Hepatocyte (in vitro differentiated cells): ENCODE measurements around the gene COBL. TPM values are rescaled to one million over a fixed set of nuclear protein-coding genes. Genes with fewer than 3 reads are reported as not detected.

Source experiments
- DNase-seq: peaks from one replicate; pipeline ENCODE4 v3.0.0-alpha.2; 2016; ENCODE audit warnings: low spot score
- H2AFZ ChIP-seq: fragments of 200-600 bp; sonication (generic); 2 replicates; pipeline ENCODE4 v1.6.0; 2016; ENCODE audit warnings: antibody characterized with exemption, mild to moderate bottlenecking
- H3K27ac ChIP-seq: fragments of 200-600 bp; sonication (generic); 2 replicates; pipeline ENCODE4 v1.5.1; 2016; ENCODE audit warnings: mild to moderate bottlenecking
- H3K27me3 ChIP-seq: fragments of 200-600 bp; sonication (generic); 2 replicates; pipeline ENCODE4 v1.6.1; 2016
- H3K36me3 ChIP-seq: fragments of 200-600 bp; sonication (generic); replicated peaks from 2 replicates; pipeline ENCODE4 v1.5.1; 2016; ENCODE audit warnings: low read depth; ENCODE audit not compliant: insufficient read depth
- H3K4me1 ChIP-seq: fragments of 200-600 bp; sonication (generic); 2 replicates; pipeline ENCODE4 v1.5.1; 2016; ENCODE audit warnings: mild to moderate bottlenecking, moderate library complexity; ENCODE audit not compliant: insufficient read depth
- H3K4me2 ChIP-seq: fragments of 200-600 bp; sonication (generic); 2 replicates; pipeline ENCODE4 v1.6.0; 2016
- H3K4me3 ChIP-seq: fragments of 200-600 bp; sonication (generic); 2 replicates; pipeline ENCODE4 v1.5.1; 2016; ENCODE audit warnings: mild to moderate bottlenecking
- H3K79me2 ChIP-seq: fragments of 200-600 bp; sonication (generic); 2 replicates; pipeline ENCODE4 v1.6.0; 2017; ENCODE audit warnings: mild to moderate bottlenecking
- H3K9me2 ChIP-seq: fragments of 200-600 bp; sonication (generic); replicated peaks from 2 replicates; pipeline ENCODE4 v1.6.0; 2017; ENCODE audit warnings: mild to moderate bottlenecking; ENCODE audit not compliant: insufficient read depth
- H3K9me3 ChIP-seq: fragments of 200-600 bp; sonication (generic); 2 replicates; pipeline ENCODE4 v1.5.1; 2016; ENCODE audit warnings: low read depth, mild to moderate bottlenecking
- H4K20me1 ChIP-seq: fragments of 200-600 bp; sonication (generic); 2 replicates; pipeline ENCODE4 v1.6.0; 2016; ENCODE audit warnings: mild to moderate bottlenecking; ENCODE audit not compliant: insufficient read depth, poor library complexity, severe bottlenecking
- CTCF ChIP-seq: fragments of 200-600 bp; sonication (generic); IDR thresholded peaks from 2 replicates; pipeline ENCODE4 v1.5.1; 2016; ENCODE audit warnings: antibody characterized with exemption, mild to moderate bottlenecking; ENCODE audit not compliant: poor library complexity
- EZH2 ChIP-seq: fragments of 200-600 bp; sonication (generic); IDR thresholded peaks from 2 replicates; pipeline ENCODE4 v1.6.1; 2016; ENCODE audit warnings: antibody characterized with exemption, mild to moderate bottlenecking, borderline replicate concordance
- EZH2phosphoT487 ChIP-seq: fragments of 200-600 bp; sonication (generic); IDR thresholded peaks from one replicate; pipeline ENCODE4 v1.6.1; 2018; ENCODE audit warnings: antibody characterized with exemption, mild to moderate bottlenecking, low read depth, moderate library complexity; ENCODE audit not compliant: unreplicated experiment, severe bottlenecking
- WGBS: methylation state at CpG from one replicate; pipeline ENCODE4 v1.1.6; 2016; ENCODE audit warnings: low lambda C conversion rate; ENCODE audit errors: missing lambda C conversion rate; 5-methylcytosine and 5-hydroxymethylcytosine counted together
- polyA plus RNA-seq: library from polyadenylated mRNA; unstranded; fragments of >200 nt; fragmentation: Nextera tagmentation; extraction: Ambion mirVana; gene quantifications from 2 replicates; pipeline ENCODE4 v1.2.1, GENCODE V29; 2016
- total RNA-seq: library from RNA; depleted of rRNA; stranded (reverse); fragments of >200 nt; gene quantifications from 2 replicates; pipeline ENCODE4 v1.2.3, GENCODE V29; 2014

Gene COBL
- total and polyA plus RNA-seq, 2 experiments from 2014 or later: 7.8 to 20.5 TPM

DNA sequence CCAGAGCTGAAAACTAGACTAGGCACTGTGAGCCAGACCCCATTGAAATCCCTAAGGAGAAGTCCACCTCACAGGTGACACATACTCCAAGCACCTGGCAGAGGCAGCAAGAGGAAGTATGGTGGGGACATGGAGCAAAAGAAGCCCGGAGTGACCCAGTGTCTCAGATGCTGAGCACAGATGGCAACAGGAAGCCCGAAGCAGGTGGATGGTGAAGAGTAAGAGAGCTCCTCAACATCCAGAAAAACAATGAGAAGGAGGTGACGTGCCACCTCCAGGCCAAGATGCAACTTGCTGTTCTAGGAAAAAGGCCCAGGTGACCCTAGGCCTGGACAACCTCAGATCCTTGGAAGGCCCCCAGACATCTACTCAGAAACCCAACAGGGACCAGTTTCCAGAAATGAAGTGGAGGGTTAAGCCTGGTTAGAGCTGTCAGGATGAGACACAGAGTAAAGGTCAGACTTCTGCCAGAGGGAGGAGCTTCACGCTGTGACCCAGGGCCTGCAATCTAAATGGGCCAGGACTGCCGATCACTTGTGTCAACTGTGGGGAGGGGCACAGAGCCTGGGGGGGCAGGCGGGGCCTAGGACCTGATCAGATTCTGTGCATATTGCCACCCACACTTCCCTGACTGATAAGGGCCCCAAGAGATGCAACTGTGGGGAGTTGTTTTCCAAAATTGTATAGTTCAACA is 2.4 kb upstream of the COBL start:
- no peak overlapping the region for H2AFZ ChIP-seq
- H3K4me2 ChIP-seq: peak overlapping the region; percentile 10
- H3K4me3 ChIP-seq: no peak overlapping the region
- DNase-seq: peak; percentile 55
- H3K79me2 ChIP-seq: peaks cover 12% of the 10 kb centered on the region
- peaks cover 17% of the 10 kb centered on the region for H3K4me1 ChIP-seq
- WGBS: 50% methylated on average over 6 of the region's 6 CpGs
- H3K27ac ChIP-seq: peak overlapping the region; percentile 61
- H4K20me1 ChIP-seq: no peaks in the 10 kb centered on the region
- no peaks in the 10 kb centered on the region for H3K36me3 ChIP-seq
- H3K9me2 ChIP-seq: no peaks in the 10 kb centered on the region
- TF ChIP-seq CTCF (no peak), EZH2 (no peak), EZH2phosphoT487 (no peak)
- no peaks in the 10 kb centered on the region for H3K9me3 ChIP-seq
- no peaks in the 10 kb centered on the region for H3K27me3 ChIP-seq

DNA sequence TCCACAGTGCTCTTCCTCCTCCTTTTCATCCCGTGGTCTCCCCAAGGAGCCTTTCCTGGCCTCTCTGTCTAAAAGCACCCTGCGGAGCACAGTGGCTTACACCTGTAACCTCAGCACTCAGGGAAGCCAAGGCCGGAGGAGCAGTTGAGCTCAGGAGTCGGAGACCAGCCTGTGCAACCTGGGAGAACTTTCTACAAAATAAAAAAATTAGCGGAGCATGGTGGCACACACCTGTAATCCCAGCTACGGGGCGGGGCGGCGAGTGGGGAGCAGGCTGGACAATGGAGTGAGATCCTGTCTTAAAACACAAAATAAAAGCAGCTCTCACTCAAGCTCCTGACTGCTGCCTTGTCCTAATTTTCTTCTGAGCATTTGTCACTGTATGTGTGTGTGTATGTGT is 1.4 kb upstream of the COBL start:
- TF ChIP-seq CTCF (no peak), EZH2phosphoT487 (no peak), EZH2 (no peak)
- H3K4me3 ChIP-seq: no peak overlapping the region
- 83% methylated on average over 9 of the region's 9 CpGs for whole genome bisulfite sequencing
- H3K27me3 ChIP-seq: no peaks in the 10 kb centered on the region
- no peaks in the 10 kb centered on the region for H3K9me3 ChIP-seq
- no peak overlapping the region for H2AFZ ChIP-seq
- peaks cover 17% of the 10 kb centered on the region for H3K4me1 ChIP-seq
- no peak for DNase-seq
- peak overlapping the region; percentile 95 for H3K27ac ChIP-seq
- peak overlapping the region; percentile 87 for H3K4me2 ChIP-seq
- no peaks in the 10 kb centered on the region for H3K36me3 ChIP-seq
- H4K20me1 ChIP-seq: no peaks in the 10 kb centered on the region
- H3K79me2 ChIP-seq: peaks cover 15% of the 10 kb centered on the region
- no peaks in the 10 kb centered on the region for H3K9me2 ChIP-seq

- 46% methylated on average over 8 of the region's 8 CpGs for WGBS
Observed at GRCh38 chr7:51317582-51317910, 937 bp upstream of the COBL start.

More at GRCh38 chr7:51317582-51317910, 937 bp upstream of the COBL start:
- TF ChIP-seq EZH2phosphoT487 (no peak), EZH2 (no peak), CTCF (no peak)
- H3K9me3 ChIP-seq: no peaks in the 10 kb centered on the region
- no peaks in the 10 kb centered on the region for H3K36me3 ChIP-seq
- DNase-seq: no peak
- no peak overlapping the region for H3K4me3 ChIP-seq
- H3K79me2 ChIP-seq: peaks cover 19% of the 10 kb centered on the region
- H3K4me2 ChIP-seq: peak overlapping the region; percentile 87
- H3K4me1 ChIP-seq: peaks cover 17% of the 10 kb centered on the region
- H4K20me1 ChIP-seq: no peaks in the 10 kb centered on the region
- H2AFZ ChIP-seq: no peak overlapping the region
- no peaks in the 10 kb centered on the region for H3K27me3 ChIP-seq
- no peaks in the 10 kb centered on the region for H3K9me2 ChIP-seq
- peak overlapping the region; percentile 95 for H3K27ac ChIP-seq
